Hair follicular keratinocyte (primary cell): ENCODE data around the gene TWIST1. TPM values are rescaled to one million over a fixed set of nuclear protein-coding genes. Genes with fewer than 3 reads are reported as not detected.

Experiments used
- total RNA-seq: library from RNA; depleted of rRNA; stranded (reverse); fragments of >200 nt; gene quantifications from 2 replicates; pipeline ENCODE4 v1.2.3, GENCODE V29; 2015

The TWIST1 gene
- 0.34 TPM in 1 of 2 replicates, not detected in the other for total RNA-seq

GRCh38 chr7:19117091-19117869 is at the start of gene TWIST1:
Gene TWIST1 (minus strand): TSS chr7:19117636. CDS start chr7:19117321, 315 bp downstream.

DNA sequence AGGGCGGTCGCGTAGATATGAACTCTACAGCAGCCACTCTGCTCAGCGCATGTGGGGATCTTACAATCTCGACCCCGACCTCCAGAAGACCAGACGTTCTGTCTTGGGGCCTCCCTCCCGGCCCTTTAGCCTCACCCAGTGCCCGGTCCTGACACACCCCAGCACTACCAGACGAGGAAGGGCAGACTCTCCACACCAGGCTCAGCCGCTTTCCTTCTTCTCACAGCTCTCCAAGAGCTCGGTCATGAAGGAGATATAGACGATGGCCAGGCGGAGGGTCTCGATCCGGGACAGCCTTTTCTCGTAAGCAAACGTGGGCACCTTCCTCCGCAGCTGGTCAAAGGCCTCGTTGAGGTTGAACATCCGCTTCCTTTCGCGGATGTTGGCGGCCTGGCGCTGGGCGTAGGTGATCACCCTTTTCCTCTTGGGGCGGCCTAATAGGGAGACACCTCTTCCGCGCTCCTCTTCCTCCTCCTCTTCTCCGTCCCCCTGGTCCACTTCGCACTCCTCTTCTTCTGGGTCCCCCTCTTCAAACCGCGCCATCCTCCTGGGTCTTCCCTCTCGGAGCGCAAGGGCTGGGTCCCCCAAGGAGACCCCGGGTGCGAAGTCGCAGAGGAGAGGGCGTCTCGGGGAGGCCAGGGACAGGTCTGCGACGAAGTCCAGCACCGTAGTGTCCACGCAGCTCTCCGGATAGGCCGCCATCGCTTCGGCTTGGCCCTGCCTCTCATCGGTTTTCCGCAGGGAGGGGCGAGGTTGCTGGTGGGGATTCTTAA is 27.4 kb upstream of the TWIST1 start, which contains the start of gene FERD3L:
Gene FERD3L, minus strand, starts transcription at position 761 of the 773 bp plus-strand sequence. Its CDS starts 59 bp downstream, at position 702.

Other genes with a start within 250 kb of the TWIST1 start
- not detected in 2 replicates for gene FERD3L, start 27.8 kb upstream of the TWIST1 start, total RNA-seq